ENCODE results near the gene AMER2. TPM values are rescaled to one million over a fixed set of nuclear protein-coding genes. Genes with fewer than 3 reads are reported as not detected.

AMER2 gene
- total RNA-seq, 2 experiments from 2014 or later = not detected

DNA sequence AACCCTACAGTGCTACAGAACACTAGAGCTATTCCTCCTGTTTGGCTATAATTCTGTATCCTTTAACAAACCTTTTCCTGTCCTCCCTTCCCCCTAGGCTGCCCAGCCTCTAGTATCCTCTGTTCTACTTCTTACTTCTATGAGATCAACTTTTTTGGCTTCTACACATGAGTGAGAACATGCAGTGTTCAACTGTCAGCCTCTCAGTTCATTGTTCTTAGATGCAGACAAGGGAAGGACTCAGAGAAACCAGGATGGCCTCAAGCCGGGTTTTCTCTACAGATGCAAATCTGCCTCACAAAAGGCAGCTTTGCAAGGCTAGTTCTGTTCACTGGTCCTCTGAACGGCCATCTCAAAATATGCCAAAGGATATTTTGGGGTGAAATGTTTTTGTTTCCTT lies 18.4 kb downstream of the AMER2 start:
- ATAC-seq = no peak
- no peak for DNase-seq
- Mint-ChIP-seq H3K4me3 (no peak overlapping the region), H3K27me3 (peaks cover 44% of the 10 kb centered on the region), H3K9me3 (ENCODE audit: low read depth) (no peaks in the 10 kb centered on the region), H3K27ac (no peak overlapping the region), H3K4me1 (no peaks in the 10 kb centered on the region), H3K36me3 (no peaks in the 10 kb centered on the region)
- CTCF ChIA-PET = no interaction called here

DNA sequence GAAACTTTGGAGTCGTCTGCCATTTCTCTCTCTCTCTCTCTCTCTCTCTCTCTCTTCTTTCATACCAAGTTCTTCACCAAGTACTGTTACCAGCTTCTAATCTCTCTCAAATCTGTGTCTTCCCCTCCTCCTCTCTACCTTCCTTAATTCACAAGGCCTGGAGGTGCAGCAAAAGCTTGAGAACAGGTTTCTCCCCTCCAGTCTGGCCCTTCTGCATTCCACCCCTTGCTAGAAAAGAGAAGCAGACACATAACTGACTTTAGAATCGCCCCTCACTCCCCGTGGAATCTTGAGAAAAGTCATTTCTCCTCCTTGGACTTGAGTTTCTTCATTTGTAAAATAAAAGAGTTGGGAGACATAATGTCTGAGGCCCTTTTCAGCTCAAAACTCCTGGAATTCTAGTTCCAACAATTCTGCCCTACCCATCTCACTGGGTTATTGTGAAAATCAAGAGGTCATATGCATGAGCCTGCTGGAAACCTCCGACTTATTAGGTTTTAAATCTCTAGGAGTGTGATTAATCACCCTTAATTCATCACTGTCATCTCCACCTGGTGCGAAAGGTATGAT lies 20.4 kb downstream of the AMER2 start:
- Mint-ChIP-seq H3K4me3 (no peak overlapping the region), H3K36me3 (no peaks in the 10 kb centered on the region), H3K27me3 (peaks cover 41% of the 10 kb centered on the region), H3K9me3 (ENCODE audit: low read depth) (no peaks in the 10 kb centered on the region), H3K4me1 (no peaks in the 10 kb centered on the region), H3K27ac (no peak overlapping the region)
- DNase-seq = no peak
- CTCF ChIA-PET = no interaction called here
- ATAC-seq = no peak

DNA sequence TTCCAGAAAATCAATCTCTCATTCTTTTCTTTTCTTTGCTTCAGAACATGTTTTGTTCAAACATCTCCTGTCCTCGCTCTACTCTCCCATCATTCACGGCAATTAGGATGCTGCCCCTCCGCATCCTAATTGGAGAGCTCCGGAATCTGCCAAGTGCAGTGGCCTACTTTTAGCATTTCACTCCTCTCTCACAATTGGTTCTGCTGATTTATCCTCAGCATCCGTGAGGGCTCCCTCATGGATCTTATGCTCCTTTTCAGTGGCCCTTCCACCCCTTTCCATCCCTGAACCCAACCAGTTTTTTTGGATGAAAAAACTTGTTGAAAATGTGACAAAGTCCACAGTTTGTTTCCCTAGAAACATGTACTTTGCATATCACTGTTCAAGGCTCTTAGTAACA lies 22.4 kb downstream of the AMER2 start:
- Mint-ChIP-seq H3K9me3 (ENCODE audit: low read depth) (no peaks in the 10 kb centered on the region), H3K27ac (no peak overlapping the region), H3K36me3 (no peaks in the 10 kb centered on the region), H3K4me1 (no peaks in the 10 kb centered on the region), H3K4me3 (no peak overlapping the region), H3K27me3 (peaks cover 41% of the 10 kb centered on the region)
- ATAC-seq (no peak), DNase-seq (no peak)
- CTCF ChIA-PET = no interaction called here

DNA sequence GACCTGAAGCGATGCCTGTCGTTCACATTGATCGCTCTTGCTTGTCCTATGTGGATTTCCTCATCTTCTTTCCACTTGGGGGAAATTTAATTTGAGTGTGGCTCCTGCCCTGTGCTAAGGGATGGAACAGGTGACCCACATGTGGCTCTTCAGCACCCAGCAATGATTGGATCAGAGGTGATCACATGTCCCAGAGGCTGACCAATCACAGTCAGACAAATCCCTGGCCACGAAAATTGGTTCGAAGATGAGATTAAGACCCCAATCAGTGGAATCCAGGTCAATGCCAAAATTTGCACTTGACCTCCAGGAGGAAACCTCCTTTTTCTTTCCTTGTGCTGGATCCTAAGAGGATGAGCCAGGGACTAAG lies 23.7 kb downstream of the AMER2 start:
- DNase-seq (no peak), ATAC-seq (no peak)
- Mint-ChIP-seq H3K36me3 (no peaks in the 10 kb centered on the region), H3K4me1 (no peaks in the 10 kb centered on the region), H3K27ac (no peak overlapping the region), H3K9me3 (ENCODE audit: low read depth) (no peaks in the 10 kb centered on the region), H3K27me3 (peaks cover 34% of the 10 kb centered on the region), H3K4me3 (no peak overlapping the region)
- CTCF ChIA-PET = no interaction called here

DNA sequence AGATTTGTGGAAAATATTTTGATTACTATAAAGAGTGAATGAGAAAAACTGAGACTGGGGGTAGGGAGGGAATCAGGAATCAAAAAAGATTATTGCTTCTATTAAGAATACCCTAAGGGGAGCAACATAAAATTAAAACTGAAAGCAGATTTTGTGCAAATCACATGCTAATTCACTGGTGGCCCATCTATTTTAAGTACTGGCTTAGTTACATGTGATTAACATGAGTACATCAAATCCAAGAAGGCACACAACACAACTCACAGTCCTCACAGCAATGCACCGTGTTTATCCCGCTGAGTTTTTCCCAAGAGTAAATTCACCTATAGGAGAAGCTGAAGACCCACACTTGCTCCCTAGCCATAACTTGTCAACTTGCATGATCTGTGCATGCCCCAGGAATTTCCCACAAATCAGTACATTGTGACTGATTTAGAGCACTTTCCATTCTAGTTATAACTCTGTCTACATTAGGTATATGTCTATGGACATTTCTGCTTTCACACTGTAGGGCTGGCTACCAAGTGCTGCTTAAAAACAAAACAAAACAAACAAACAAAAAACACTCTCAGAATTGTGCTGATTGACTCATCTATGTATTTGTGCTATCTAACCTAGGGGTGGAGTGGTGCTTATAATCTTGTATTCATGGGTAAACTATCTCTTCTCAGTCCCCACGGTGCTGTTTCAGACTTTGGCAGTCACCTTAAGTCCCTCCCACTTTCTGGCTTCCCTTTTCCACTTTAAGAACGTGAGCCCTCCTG lies 24.3 kb downstream of the AMER2 start:
- no peaks in the 10 kb centered on the region for H3K36me3 Mint-ChIP-seq
- CTCF ChIA-PET = no interaction called here
- H3K27me3 Mint-ChIP-seq = peaks cover 30% of the 10 kb centered on the region
- DNase-seq = no peak
- no peaks in the 10 kb centered on the region for H3K4me1 Mint-ChIP-seq
- ATAC-seq = no peak
- no peak overlapping the region for H3K27ac Mint-ChIP-seq
- no peak overlapping the region for H3K4me3 Mint-ChIP-seq
- no peaks in the 10 kb centered on the region for H3K9me3 Mint-ChIP-seq (ENCODE audit: low read depth)

DNA sequence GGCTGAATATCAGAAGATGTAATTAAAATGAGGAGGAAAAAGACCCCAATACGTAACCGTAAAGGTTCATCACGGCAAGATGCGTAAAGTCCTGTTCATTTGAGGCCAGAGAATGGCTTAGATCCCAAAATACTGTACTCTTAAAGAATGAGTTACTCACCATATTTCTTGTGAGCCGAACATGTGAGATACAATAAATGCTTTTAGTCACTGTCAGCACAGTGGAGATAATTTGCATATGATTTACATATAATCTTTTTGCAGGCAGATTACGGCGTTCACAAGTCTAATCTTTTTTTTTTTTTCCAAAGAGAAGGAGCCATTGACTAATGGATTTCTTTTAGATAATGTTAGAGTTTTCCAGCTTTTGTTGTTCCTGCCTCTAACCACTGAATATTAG lies 28.4 kb downstream of the AMER2 start:
- DNase-seq (no peak), ATAC-seq (no peak)
- Mint-ChIP-seq H3K9me3 (ENCODE audit: low read depth) (no peaks in the 10 kb centered on the region), H3K27ac (no peak overlapping the region), H3K27me3 (peaks cover 10% of the 10 kb centered on the region), H3K36me3 (no peaks in the 10 kb centered on the region), H3K4me1 (no peaks in the 10 kb centered on the region), H3K4me3 (no peak overlapping the region)
- CTCF ChIA-PET = no interaction called here

DNA sequence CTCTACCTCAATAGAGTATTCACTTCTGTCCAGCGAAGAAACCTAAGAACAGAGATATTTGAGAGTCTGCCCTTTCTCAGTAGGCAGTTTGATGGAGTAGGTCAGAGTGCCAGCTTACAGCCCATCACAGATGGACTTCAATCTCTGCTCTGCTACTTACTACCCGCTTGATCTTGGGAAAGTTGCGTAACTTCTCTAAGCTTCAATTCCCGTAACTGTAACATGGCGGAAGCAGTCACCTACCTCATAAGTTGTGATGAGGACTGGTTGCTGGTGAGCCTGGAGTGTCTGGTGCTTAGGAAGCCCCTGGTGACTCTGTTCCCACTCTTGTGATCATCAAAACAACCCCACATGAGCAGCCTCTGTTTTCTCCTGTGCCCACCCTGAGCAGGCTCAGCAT lies 31.0 kb downstream of the AMER2 start:
- CTCF ChIA-PET = no interaction called here
- ATAC-seq = no peak
- Mint-ChIP-seq H3K4me1 (no peaks in the 10 kb centered on the region), H3K9me3 (ENCODE audit: low read depth) (no peaks in the 10 kb centered on the region), H3K27ac (no peak overlapping the region), H3K36me3 (no peaks in the 10 kb centered on the region), H3K27me3 (peaks cover 26% of the 10 kb centered on the region), H3K4me3 (no peak overlapping the region)
- no peak for DNase-seq

DNA sequence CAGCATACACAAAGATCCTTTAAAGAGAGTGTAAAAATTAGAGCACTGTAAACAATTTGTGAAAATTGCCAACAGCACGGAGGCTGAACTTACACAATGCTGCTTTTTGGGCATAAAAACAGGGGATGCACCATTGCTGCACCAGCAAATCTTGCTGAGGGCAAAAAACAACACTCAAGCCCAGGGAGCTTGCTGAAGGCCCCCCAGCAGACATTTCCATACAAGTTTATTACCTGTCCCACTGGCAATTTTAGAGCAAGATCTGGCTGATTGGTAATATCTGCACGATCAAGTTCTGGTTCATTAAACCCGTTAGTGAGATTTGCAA lies 34.3 kb downstream of the AMER2 start:
- Mint-ChIP-seq H3K4me1 (no peaks in the 10 kb centered on the region), H3K9me3 (ENCODE audit: low read depth) (no peaks in the 10 kb centered on the region), H3K27me3 (peaks cover 36% of the 10 kb centered on the region), H3K27ac (no peak overlapping the region), H3K4me3 (no peak overlapping the region), H3K36me3 (no peaks in the 10 kb centered on the region)
- CTCF ChIA-PET = no interaction called here
- ATAC-seq (no peak), DNase-seq (no peak)

DNA sequence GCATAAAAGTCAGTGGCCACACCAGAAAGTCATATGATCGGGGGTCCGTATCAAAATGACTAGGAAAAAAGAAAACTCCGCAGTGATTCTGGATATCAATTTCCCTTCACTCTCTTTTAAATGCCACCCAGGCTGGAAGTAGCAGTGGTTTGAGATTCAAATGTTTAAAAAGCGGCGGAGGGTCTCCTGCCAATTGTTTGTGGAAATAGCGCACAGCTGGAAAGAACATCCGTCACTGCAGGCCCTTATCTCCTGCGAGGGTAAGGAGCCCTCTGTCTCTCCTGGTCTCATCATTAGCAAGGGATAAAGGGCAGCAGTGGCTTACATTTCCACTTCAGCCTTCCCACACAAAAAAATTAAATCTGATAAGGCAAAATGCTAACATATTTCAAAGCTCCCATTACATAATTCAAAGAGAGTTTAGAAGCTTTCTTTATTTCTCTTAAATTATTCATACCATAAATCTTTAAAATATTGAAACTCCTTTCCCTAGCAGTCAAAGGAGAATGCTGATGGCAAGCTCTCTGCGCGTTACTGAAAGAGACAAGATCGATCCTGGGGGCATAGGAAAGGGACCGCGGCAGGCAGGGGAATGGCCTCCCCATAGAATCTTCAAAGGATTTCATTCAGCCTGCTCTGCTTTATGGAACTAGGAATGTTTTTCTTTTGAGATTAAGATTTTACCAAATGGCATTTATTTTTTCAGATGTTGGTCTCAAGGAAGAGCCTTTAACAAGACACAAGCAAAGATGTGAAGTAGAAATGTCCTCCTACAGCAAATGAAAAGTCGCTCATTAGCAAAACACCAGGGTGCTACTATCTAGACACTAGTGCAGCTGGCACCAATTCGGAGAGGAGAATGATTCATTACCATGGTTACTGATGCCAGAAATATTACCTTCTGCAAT lies 35.0 kb downstream of the AMER2 start:
- DNase-seq (no peak), ATAC-seq (no peak)
- Mint-ChIP-seq H3K4me1 (no peaks in the 10 kb centered on the region), H3K9me3 (ENCODE audit: low read depth) (no peaks in the 10 kb centered on the region), H3K36me3 (no peaks in the 10 kb centered on the region), H3K27ac (no peak overlapping the region), H3K4me3 (no peak overlapping the region), H3K27me3 (peaks cover 38% of the 10 kb centered on the region)
- CTCF ChIA-PET = interaction anchor here (0.6 kb wide), 1 partner anchor 287 kb away, joined by 3 read pairs; no protein-coding TSS in a partner anchor

DNA sequence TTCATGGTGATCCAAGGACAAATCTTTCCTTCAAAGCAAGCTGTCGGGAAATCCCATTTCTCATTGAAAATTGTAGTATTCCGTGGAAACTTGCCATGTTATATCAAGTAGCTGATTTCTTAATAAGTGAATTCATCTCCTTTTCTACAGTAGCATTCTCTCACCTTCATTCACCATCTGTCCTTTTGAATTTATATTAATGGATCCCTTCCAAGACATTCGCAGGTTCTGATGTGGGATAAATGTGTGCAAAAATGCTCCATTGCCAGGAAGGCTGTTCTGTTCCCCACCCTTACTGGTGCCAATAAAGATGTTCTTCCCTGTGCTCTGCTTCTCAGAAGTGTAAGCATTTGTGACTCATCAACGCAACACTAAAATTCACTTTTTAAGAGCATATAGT lies 36.2 kb downstream of the AMER2 start:
- Mint-ChIP-seq H3K27me3 (peaks cover 37% of the 10 kb centered on the region), H3K36me3 (no peaks in the 10 kb centered on the region), H3K9me3 (ENCODE audit: low read depth) (no peaks in the 10 kb centered on the region), H3K4me1 (no peaks in the 10 kb centered on the region), H3K4me3 (no peak overlapping the region), H3K27ac (no peak overlapping the region)
- ATAC-seq (no peak), DNase-seq (no peak)
- CTCF ChIA-PET = no interaction called here

DNA sequence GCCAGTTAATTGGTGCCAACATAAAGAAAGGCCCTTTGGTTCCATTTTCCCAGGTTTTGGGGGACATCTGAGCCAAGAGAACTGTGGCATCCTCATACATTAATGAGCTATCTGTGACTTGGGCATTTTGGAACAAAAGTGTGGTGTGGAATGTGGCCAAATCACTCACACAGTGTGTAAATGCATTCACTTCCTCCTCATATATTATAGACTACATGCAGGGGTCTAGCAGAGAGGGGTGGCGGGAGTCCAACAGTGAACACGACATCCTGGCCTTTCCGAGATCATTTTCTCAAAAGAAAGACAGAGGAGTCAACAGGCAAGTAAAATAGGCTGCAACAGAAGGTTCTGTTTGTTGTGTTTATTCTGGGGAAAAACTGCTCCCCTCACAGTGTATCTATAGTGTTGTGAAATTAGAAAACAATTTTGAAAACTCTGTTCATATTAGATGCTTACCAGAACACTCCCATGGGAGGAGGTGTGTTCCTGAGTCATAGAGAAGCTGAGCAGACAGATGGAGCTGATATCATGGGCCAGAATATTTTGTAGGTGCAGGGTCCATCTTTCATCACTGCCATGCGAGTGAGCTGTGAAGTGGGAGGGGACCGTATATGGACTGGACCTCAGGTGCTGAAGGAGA lies 39.2 kb downstream of the AMER2 start:
- H3K9me3 Mint-ChIP-seq (ENCODE audit: low read depth) = no peaks in the 10 kb centered on the region
- DNase-seq (no peak), ATAC-seq (no peak)
- H3K27ac Mint-ChIP-seq = no peak overlapping the region
- no peak overlapping the region for H3K4me3 Mint-ChIP-seq
- H3K4me1 Mint-ChIP-seq = no peaks in the 10 kb centered on the region
- peaks cover 34% of the 10 kb centered on the region for H3K27me3 Mint-ChIP-seq
- H3K36me3 Mint-ChIP-seq = no peaks in the 10 kb centered on the region
- CTCF ChIA-PET = interaction anchor here (1.4 kb wide), 1 partner anchor 20 kb away, joined by 4 read pairs; no protein-coding TSS in a partner anchor

DNA sequence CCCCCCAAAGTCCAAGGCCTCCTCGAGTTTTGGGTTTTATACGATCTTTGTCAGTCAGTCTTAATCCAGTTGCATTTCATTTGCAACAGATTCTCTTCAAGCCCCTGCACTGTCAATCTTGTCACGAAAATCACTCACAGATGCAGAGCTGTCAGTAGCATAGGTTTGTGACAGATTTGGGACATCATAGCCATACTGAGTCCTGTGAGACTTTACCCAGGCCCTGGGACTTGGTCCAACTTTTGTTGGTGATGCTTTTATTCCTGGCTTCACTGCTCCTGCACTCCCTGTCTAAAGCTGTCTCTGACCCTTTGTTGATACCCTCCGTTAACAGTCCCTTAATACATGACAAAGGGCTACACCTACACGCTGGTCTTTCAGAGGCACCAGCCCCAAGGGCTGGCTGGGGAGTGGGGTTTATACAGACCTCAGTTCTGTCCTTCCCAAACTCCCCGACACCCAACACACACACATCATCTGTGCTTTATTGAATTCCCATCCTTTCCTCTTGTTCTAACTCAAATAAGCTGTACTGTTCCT lies 40.1 kb downstream of the AMER2 start:
- CTCF ChIA-PET = interaction anchor here (1.4 kb wide), 1 partner anchor 19 kb away, joined by 4 read pairs; no protein-coding TSS in a partner anchor
- Mint-ChIP-seq H3K4me1 (no peaks in the 10 kb centered on the region), H3K4me3 (no peak overlapping the region), H3K27ac (no peak overlapping the region), H3K36me3 (no peaks in the 10 kb centered on the region), H3K27me3 (peaks cover 28% of the 10 kb centered on the region), H3K9me3 (ENCODE audit: low read depth) (no peaks in the 10 kb centered on the region)
- no peak for ATAC-seq
- no peak for DNase-seq

DNA sequence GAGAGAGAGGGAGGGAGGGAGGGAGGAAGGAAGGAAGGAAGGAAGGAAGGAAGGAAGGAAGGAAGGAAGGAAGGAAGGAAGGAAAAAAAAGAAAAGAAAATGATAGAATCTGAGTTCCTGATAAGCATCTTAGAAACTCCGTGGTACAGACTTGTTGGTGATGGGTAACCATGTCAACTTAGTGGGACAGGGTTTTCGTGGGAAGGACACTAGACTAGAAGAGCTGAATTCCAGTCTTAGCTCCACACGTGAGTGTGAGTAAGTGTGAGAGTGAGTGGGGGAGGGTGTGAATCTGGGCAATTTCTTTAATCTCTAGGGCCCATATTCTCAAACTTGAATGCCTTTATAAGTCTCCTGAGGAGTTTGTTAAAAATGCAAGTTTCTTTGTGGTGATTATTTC lies 41.1 kb downstream of the AMER2 start:
- H3K9me3 Mint-ChIP-seq (ENCODE audit: low read depth) = no peaks in the 10 kb centered on the region
- peaks cover 23% of the 10 kb centered on the region for H3K27me3 Mint-ChIP-seq
- H3K27ac Mint-ChIP-seq = no peak overlapping the region
- H3K36me3 Mint-ChIP-seq = no peaks in the 10 kb centered on the region
- H3K4me1 Mint-ChIP-seq = no peaks in the 10 kb centered on the region
- DNase-seq = no peak
- H3K4me3 Mint-ChIP-seq = no peak overlapping the region
- ATAC-seq = no peak
- CTCF ChIA-PET = interaction anchor here (0.6 kb wide), 1 partner anchor 16 kb away, joined by 3 read pairs; no protein-coding TSS in a partner anchor

Data from activated CD8-positive, alpha-beta memory T cell treated with anti-CD3 and anti-CD28 coated beads, Interleukin-2, amount 10 ng/mL, durations not matched to agents 7 days and 5 days (primary cell).